ENCODE data around the gene CORT.

Gene CORT

DNA sequence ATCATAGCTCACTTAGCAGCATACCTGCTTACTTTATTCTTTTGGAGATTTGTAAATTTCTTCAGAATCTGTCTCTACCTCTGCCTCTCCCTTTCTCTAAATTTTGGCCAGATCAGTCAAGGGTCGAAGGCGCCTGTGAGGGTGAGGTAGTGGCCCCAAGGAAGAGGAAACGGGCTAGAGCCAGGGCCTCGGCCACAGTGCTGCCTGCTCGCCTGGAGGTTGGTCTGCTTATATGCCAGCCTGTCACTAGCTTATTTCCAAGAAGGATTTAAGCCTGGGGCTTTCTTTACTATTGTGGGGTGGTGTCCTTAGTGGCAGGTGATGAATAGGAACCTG, 44.6 kb downstream of the CORT start:
- Mint-ChIP-seq H3K27ac (ENCODE audit: low read depth) (no peak overlapping the region), H3K36me3 (ENCODE audit: insufficient read depth) (peaks cover 10% of the 10 kb centered on the region)

DNA sequence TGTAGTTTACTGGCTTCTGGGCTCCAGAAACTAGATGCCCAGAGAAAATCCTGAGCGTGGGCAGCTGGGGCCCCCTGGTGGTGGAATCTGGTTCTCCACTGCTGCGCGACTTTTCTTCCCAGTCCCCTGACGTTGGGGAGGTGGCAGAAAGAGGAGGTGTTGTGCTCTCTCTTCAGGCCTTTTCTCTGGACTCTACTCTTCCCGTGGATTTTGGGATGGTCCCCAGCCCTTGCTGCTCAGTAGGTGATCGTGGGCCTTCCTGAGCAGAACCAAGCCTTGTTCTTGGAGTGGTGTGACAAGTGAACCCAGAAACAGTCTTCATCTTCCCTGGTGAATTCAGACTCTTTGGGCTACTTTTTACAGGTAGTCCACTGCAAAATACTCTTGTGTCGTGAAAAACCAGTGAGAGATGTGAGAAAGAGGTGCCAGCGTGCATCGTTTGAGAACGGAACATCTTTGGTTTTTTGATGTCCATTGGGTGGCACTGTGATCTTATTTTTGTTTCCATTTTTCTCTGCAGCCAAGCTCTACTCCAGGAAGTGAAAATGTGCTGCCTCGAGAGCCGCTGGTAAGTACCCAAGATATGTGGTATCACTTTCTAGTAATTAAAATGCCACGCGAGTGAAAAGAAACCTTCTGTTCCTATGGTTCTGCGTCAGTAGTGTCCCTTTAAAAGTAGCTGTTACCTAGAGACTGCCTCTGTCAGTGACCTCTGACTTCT, 45.1 kb downstream of the CORT start:
- Mint-ChIP-seq H3K36me3 (ENCODE audit: insufficient read depth) (peaks cover 10% of the 10 kb centered on the region), H3K27ac (ENCODE audit: low read depth) (peak overlapping the region; percentile 74), H3K4me1 (peaks cover 39% of the 10 kb centered on the region), H3K27me3 (no peaks in the 10 kb centered on the region), H3K4me3 (peak overlapping the region; percentile 86), H3K9me3 (no peaks in the 10 kb centered on the region)
- peak; percentile 72 to 75 for DNase-seq (ENCODE audit: low spot score in 2 of 2)
- peak; percentile 87 for ATAC-seq (replicated peaks; ENCODE audit: extremely low read depth, poor library complexity, severe bottlenecking)

More for the DNA sequence above, 44.6 kb downstream of the CORT start:
- ATAC-seq (replicated peaks; ENCODE audit: extremely low read depth, poor library complexity, severe bottlenecking) (no peak), DNase-seq (ENCODE audit: low spot score in 2 of 2) (no peak)
- Mint-ChIP-seq H3K4me1 (peaks cover 39% of the 10 kb centered on the region), H3K27me3 (no peaks in the 10 kb centered on the region), H3K9me3 (no peaks in the 10 kb centered on the region), H3K4me3 (peak overlapping the region; percentile 86)

DNA sequence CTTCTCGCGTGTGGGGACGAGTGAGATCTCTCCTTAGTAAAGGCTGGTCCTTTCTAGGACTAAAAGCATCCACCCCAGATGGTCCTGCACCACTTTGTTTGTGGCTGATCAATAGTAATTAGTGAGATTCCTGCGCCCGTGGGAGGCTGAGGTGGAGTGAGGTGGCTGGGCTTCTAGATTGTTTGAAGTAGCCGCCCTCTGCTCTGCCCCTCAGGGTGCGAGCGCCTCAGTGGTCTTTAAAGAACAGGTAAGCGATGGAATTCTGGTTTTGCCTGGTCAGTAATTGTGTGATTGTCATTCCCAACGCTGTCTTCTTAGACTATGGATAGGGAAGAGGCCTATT, 45.6 kb downstream of the CORT start:
- H3K9me3 Mint-ChIP-seq = no peaks in the 10 kb centered on the region
- no peak for DNase-seq (ENCODE audit: low spot score in 2 of 2)
- no peak for ATAC-seq (replicated peaks; ENCODE audit: extremely low read depth, poor library complexity, severe bottlenecking)
- no peaks in the 10 kb centered on the region for H3K27me3 Mint-ChIP-seq
- H3K4me3 Mint-ChIP-seq = peak overlapping the region; percentile 86
- peaks cover 12% of the 10 kb centered on the region for H3K36me3 Mint-ChIP-seq (ENCODE audit: insufficient read depth)
- peak overlapping the region; percentile 74 for H3K27ac Mint-ChIP-seq (ENCODE audit: low read depth)
- H3K4me1 Mint-ChIP-seq = peaks cover 39% of the 10 kb centered on the region

DNA sequence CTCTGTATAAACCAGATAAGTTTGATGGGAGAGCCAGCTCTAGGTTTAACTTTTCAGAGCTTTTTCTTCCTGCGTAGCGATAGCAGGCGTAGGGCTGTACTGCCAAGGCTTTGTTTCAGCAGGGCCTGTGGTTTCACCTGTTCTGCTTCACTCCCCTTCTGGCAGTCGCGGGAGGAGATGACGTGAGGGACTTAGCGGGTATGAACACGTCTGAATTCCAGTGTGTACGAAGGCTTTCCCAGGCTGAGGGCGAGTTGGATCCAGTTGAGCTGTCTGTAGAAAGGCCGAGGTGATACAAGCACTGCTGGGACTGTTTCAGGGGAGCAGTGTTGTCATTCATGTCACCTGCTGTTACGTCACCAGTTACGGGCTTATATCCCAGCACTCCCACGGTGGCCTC, 46.1 kb downstream of the CORT start:
- Mint-ChIP-seq H3K27ac (ENCODE audit: low read depth) (no peak overlapping the region), H3K36me3 (ENCODE audit: insufficient read depth) (peaks cover 13% of the 10 kb centered on the region), H3K4me3 (peak overlapping the region; percentile 86), H3K27me3 (no peaks in the 10 kb centered on the region), H3K9me3 (no peaks in the 10 kb centered on the region), H3K4me1 (peaks cover 39% of the 10 kb centered on the region)
- ATAC-seq (replicated peaks; ENCODE audit: extremely low read depth, poor library complexity, severe bottlenecking) = no peak
- DNase-seq (ENCODE audit: low spot score in 2 of 2) = no peak

DNA sequence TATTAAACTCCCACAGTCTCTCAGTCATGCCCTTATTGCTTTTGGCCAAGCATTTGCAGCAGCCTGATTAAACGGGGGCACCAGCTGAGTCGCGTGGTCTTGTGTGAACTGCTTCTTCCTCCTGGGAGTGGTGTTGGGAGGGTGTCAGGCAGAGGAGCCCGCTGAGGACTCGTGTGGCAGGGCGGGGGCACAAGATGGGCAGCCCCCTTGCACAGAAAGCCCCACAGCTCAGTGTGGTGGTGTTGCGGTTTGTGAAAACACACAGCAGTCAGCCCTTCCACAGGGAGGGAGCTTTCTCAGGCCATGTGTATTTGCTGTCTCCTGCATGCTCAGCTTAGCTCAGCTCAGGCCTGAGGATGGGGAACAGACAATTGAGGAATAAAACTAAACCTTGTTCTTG, 47.3 kb downstream of the CORT start:
- H3K27me3 Mint-ChIP-seq = no peaks in the 10 kb centered on the region
- peaks cover 13% of the 10 kb centered on the region for H3K36me3 Mint-ChIP-seq (ENCODE audit: insufficient read depth)
- H3K4me3 Mint-ChIP-seq = no peak overlapping the region
- no peaks in the 10 kb centered on the region for H3K9me3 Mint-ChIP-seq
- DNase-seq (ENCODE audit: low spot score in 2 of 2) = no peak
- ATAC-seq (replicated peaks; ENCODE audit: extremely low read depth, poor library complexity, severe bottlenecking) = no peak
- peaks cover 39% of the 10 kb centered on the region for H3K4me1 Mint-ChIP-seq
- peak overlapping the region; percentile 82 for H3K27ac Mint-ChIP-seq (ENCODE audit: low read depth)

DNA sequence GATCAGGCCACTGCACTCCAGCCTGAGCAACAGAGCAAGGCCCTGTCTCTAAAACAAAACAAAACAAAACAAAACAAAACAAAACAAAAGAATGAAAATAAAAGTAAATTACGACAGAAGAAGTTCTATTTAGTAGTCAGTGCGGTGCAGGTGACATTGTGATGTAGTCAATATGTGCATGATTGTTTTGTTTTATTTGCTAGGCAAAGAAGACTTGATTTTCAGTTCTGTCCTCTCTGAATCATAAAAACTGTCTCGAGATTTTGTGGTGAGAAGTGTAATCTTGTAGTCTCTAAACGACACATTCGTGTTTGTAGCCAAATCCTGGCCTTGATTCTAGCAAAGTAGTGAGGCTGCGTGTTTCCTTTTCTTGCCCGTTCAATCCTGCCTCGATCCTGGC, 48.4 kb downstream of the CORT start:
- Mint-ChIP-seq H3K4me1 (peaks cover 34% of the 10 kb centered on the region), H3K27ac (ENCODE audit: low read depth) (peak overlapping the region; percentile 81)

More for the DNA sequence above, 48.4 kb downstream of the CORT start:
- Mint-ChIP-seq H3K4me3 (no peak overlapping the region), H3K27me3 (no peaks in the 10 kb centered on the region), H3K36me3 (ENCODE audit: insufficient read depth) (peaks cover 10% of the 10 kb centered on the region), H3K9me3 (no peaks in the 10 kb centered on the region)
- DNase-seq (ENCODE audit: low spot score in 2 of 2) (no peak), ATAC-seq (replicated peaks; ENCODE audit: extremely low read depth, poor library complexity, severe bottlenecking) (no peak)

Data from central memory CD8-positive, alpha-beta T cell (primary cell).